ENCODE data around the gene FFAR3. TPM values are rescaled to one million over a fixed set of nuclear protein-coding genes. Genes with fewer than 3 reads are reported as not detected.

Gene FFAR3
- total and polyA plus RNA-seq, 4 donors = 0.33 TPM; not detected in 3

DNA sequence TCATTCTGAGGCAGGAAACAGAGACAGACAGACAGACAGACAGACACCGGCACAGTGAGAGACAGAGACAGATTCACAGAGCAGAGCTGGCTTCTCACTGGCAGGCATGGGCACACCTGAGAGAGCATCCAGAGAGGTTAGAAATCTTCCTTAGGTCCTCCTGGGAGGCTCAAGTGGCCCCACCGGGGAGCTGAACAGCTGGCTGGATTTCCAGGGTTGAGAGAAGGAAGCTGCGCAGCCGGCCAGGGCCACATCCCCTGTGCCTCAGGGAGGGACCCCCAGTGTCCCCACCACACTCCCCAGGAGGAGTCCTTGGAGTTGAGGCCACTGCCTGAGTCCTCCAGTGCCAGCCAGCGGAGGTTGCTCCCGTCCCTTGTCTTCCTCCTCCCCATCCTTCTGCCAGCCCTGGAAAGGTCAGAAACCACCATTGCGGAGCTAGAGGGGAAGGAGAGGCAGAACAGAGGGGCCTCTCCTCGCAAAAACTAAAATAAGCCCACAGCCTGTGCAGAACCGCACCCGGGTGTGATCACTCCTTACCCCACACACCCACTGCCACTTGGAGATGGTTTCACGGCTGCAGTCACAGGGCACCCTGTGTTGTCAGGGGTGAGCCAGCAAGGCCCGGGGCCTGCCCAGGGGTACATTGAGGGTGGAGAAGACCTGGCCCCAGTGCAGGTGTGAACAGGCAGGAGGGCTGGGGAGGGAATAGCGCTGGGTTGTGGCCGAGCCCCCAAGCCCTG is 4.2 kb downstream of the FFAR3 start (continued):
- TF ChIP-seq, protein P1, sequence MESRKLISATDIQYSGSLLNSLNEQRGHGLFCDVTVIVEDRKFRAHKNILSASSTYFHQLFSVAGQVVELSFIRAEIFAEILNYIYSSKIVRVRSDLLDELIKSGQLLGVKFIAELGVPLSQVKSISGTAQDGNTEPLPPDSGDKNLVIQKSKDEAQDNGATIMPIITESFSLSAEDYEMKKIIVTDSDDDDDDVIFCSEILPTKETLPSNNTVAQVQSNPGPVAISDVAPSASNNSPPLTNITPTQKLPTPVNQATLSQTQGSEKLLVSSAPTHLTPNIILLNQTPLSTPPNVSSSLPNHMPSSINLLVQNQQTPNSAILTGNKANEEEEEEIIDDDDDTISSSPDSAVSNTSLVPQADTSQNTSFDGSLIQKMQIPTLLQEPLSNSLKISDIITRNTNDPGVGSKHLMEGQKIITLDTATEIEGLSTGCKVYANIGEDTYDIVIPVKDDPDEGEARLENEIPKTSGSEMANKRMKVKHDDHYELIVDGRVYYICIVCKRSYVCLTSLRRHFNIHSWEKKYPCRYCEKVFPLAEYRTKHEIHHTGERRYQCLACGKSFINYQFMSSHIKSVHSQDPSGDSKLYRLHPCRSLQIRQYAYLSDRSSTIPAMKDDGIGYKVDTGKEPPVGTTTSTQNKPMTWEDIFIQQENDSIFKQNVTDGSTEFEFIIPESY (IDR thresholded peaks at IDR 0.05) = no peak
- TF ChIP-seq HNF4G (IDR thresholded peaks at IDR 0.05) (no peak), FOXA2 (IDR thresholded peaks at IDR 0.05) (no peak)

DNA sequence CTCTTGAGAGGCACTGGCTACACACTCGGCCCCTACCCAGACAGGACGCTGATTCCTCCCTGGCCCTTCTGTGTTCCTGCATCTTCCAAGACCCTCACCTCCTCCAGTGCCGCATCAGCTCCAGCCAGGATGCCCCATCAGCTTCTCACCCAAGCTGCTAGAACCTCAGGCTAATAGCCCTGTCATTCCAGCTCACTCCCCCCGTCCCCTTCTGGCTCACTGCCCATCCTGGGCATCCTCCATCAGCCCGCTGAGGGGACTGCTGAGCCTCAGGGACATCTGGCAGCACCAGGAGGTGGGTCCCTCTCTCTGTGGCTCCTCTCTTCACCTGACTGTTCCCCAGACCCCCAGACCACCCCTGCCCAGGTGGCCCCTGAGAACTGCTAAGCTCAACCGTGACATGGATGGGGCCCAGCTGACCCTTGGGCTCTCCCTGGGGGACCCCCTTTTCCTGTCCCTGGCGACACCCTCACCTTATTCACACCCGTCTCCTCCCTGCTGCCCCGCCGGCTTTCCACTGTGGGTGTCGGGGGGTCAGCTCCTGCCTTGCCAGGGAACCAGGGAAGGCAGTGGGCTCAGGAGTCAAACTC is 4.8 kb downstream of the FFAR3 start:
- TF ChIP-seq FOXA1 (IDR thresholded peaks at IDR 0.05) = no peak
- TF ChIP-seq GABPA (IDR thresholded peaks at IDR 0.05 in 1 of 2, conservative IDR thresholded peaks at IDR 0.05 in 1 of 2) = no peak
- TF ChIP-seq RXRA (IDR thresholded peaks at IDR 0.05) = no peak
- TF ChIP-seq NR2F2 (IDR thresholded peaks at IDR 0.05) = no peak
- TF ChIP-seq HNF4G (IDR thresholded peaks at IDR 0.05) = no peak
- TF ChIP-seq, protein P2, sequence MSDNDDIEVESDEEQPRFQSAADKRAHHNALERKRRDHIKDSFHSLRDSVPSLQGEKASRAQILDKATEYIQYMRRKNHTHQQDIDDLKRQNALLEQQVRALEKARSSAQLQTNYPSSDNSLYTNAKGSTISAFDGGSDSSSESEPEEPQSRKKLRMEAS (IDR thresholded peaks at IDR 0.05) = no peak
- TF ChIP-seq, protein P3, sequence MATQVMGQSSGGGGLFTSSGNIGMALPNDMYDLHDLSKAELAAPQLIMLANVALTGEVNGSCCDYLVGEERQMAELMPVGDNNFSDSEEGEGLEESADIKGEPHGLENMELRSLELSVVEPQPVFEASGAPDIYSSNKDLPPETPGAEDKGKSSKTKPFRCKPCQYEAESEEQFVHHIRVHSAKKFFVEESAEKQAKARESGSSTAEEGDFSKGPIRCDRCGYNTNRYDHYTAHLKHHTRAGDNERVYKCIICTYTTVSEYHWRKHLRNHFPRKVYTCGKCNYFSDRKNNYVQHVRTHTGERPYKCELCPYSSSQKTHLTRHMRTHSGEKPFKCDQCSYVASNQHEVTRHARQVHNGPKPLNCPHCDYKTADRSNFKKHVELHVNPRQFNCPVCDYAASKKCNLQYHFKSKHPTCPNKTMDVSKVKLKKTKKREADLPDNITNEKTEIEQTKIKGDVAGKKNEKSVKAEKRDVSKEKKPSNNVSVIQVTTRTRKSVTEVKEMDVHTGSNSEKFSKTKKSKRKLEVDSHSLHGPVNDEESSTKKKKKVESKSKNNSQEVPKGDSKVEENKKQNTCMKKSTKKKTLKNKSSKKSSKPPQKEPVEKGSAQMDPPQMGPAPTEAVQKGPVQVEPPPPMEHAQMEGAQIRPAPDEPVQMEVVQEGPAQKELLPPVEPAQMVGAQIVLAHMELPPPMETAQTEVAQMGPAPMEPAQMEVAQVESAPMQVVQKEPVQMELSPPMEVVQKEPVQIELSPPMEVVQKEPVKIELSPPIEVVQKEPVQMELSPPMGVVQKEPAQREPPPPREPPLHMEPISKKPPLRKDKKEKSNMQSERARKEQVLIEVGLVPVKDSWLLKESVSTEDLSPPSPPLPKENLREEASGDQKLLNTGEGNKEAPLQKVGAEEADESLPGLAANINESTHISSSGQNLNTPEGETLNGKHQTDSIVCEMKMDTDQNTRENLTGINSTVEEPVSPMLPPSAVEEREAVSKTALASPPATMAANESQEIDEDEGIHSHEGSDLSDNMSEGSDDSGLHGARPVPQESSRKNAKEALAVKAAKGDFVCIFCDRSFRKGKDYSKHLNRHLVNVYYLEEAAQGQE (IDR thresholded peaks at IDR 0.05) = no peak
- TF ChIP-seq TAF1 (conservative IDR thresholded peaks at IDR 0.05) = no peak
- no peak for TF ChIP-seq FOXA2 (IDR thresholded peaks at IDR 0.05)
- no peak for TF ChIP-seq EGR1 (IDR thresholded peaks at IDR 0.05; ENCODE audit: low read depth in 2 of 2)
- TF ChIP-seq, protein P1 (IDR thresholded peaks at IDR 0.05) = no peak
- TF ChIP-seq YY1 (IDR thresholded peaks at IDR 0.05) = no peak
- no peak for TF ChIP-seq RAD21 (IDR thresholded peaks at IDR 0.05)
- TF ChIP-seq HNF4A (conservative IDR thresholded peaks at IDR 0.05) = no peak
- DNase-seq (ENCODE audit: low spot score) = no peak
- 92% methylated on average over 11 of the region's 11 CpGs for WGBS

More for the DNA sequence above, 4.8 kb downstream of the FFAR3 start:
- no peaks in the 10 kb centered on the region for H3K36me3 ChIP-seq (ENCODE audit: control insufficient read depth in 4 of 4, insufficient read depth in 3 of 4, low read depth in 1 of 4, low read length in 3 of 4)
- H3K27ac ChIP-seq (ENCODE audit: low read depth in 1 of 2, low read length in 2 of 2) = no peak overlapping the region
- H3K9ac ChIP-seq (ENCODE audit: low read depth in 1 of 2, low read length in 2 of 2) = no peak overlapping the region
- H3K27me3 ChIP-seq (ENCODE audit: control insufficient read depth in 4 of 4, insufficient read depth in 4 of 4, low read length in 3 of 4) = no peaks in the 10 kb centered on the region
- no peaks in the 10 kb centered on the region for H3K9me3 ChIP-seq (ENCODE audit: control insufficient read depth in 4 of 4, low read length in 3 of 4)
- H3K4me3 ChIP-seq (ENCODE audit: low read depth in 1 of 3, low read length in 3 of 3) = no peak overlapping the region
- peaks cover 0 to 4% (median 0%) of the 10 kb centered on the region in 4 donors for H3K4me1 ChIP-seq (ENCODE audit: control insufficient read depth in 4 of 4, insufficient read depth in 4 of 4, low read length in 3 of 4)
